ENCODE data around the gene NSDHL.

DNA sequence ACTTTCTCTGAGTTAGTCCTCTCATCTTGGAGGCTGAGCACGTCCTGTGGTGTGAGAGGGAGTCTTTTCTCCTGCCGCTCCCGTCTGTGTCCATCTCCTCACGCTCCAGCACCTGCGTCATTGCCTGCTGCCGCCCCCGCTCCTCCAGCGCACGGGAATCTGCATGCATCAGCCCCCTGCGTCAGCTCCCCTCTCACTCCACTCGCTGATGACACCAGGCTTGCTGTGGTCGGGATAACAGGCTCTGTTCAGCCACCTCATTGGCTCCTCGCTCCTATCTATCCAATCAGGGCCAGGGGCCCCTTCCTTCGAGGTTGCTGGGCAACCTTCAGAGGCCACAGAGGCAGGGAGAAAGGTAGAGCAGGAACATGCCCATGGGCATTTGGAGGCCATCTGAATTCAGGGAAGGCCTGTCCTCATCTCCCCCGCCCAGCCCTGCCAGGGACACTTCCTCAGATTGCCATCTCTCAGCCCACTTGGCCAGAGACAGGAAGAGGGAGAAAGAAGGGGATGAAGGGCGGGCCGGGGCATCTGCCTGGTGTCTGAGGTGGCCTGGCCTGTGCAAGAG, 76.3 kb downstream of the NSDHL start:
- TF ChIP-seq EZH2 (IDR thresholded peaks at IDR 0.05) (no peak), TCF7L2 (IDR thresholded peaks at IDR 0.05; ENCODE audit: borderline replicate concordance, extremely low read depth, insufficient read depth, insufficient read length) (no peak), CTCF (IDR thresholded peaks at IDR 0.05 in 2 of 3, conservative IDR thresholded peaks at IDR 0.05 in 1 of 3; ENCODE audit: borderline replicate concordance in 1 of 3, insufficient read depth in 1 of 3, low read depth in 2 of 3, low read length in 2 of 3) (no peak), SP1 (IDR thresholded peaks at IDR 0.05; ENCODE audit: low read depth) (no peak), JUND (IDR thresholded peaks at IDR 0.05) (no peak), YY1 (IDR thresholded peaks at IDR 0.05; ENCODE audit: extremely low read depth, insufficient replicate concordance, low read depth, low read length) (no peak), ZFX (IDR thresholded peaks at IDR 0.05) (no peak), POLR2A (IDR thresholded peaks at IDR 0.05; ENCODE audit: borderline replicate concordance, extremely low read depth, insufficient read depth, insufficient read length) (no peak), CEBPB (IDR thresholded peaks at IDR 0.05; ENCODE audit: low read depth) (no peak), EZH2phosphoT487 (IDR thresholded peaks at IDR 0.05; ENCODE audit: borderline replicate concordance) (no peak)
